HG03565 (cell line): ENCODE data around the gene SLC25A3.
A peak's percentile ranks its signal among the peaks of the same experiment; 100 is the strongest.
"Not testable (repeated sequence)": the region's sequence is repeated elsewhere in the genome, so short reads cannot be mapped to it uniquely, and the experiment has no call there.

Experiments used
- ATAC-seq: cut with Tn5 transposase; IDR thresholded peaks from one replicate; pipeline ENCODE4 v1.9.1; 2021; ENCODE audit warnings: mild to moderate bottlenecking, moderate library complexity; ENCODE audit not compliant: unreplicated experiment

SLC25A3 gene

GRCh38 chr12:98594050-98594835, 757 bp downstream of the SLC25A3 start:
- ATAC-seq = no peak

GRCh38 chr12:98595243-98595988, 1.9 kb downstream of the SLC25A3 start:
- no peak for ATAC-seq

- ATAC-seq = not testable (repeated sequence)
These were observed 3.8 kb downstream of the SLC25A3 start for GRCh38 chr12:98597313-98597712.

- ATAC-seq = no peak
These were observed 8.4 kb downstream of the SLC25A3 start for GRCh38 chr12:98601924-98602323.

- no peak for ATAC-seq
These were observed 13.0 kb downstream of the SLC25A3 start for GRCh38 chr12:98606359-98606988.

GRCh38 chr12:98610596-98610995, 17.1 kb downstream of the SLC25A3 start:
- no peak for ATAC-seq

- peak; percentile 80 for ATAC-seq
These were observed 19.3 kb downstream of the SLC25A3 start for GRCh38 chr12:98612696-98613334.

GRCh38 chr12:98618952-98619351, 25.5 kb downstream of the SLC25A3 start:
- no peak for ATAC-seq

GRCh38 chr12:98635657-98636323, 42.3 kb downstream of the SLC25A3 start:
- ATAC-seq = peak; percentile 90

- ATAC-seq = no peak
These were observed 43.6 kb downstream of the SLC25A3 start for GRCh38 chr12:98637068-98637467.

GRCh38 chr12:98638009-98638408, 44.5 kb downstream of the SLC25A3 start:
- ATAC-seq = no peak

- ATAC-seq = no peak
These were observed 46.0 kb downstream of the SLC25A3 start for GRCh38 chr12:98639491-98639890.

GRCh38 chr12:98642801-98643200, 49.3 kb downstream of the SLC25A3 start:
- not testable (repeated sequence) for ATAC-seq

- peak; percentile 4 for ATAC-seq
These were observed 50.9 kb downstream of the SLC25A3 start for GRCh38 chr12:98644433-98644711.

- ATAC-seq = peak; percentile 89
These were observed 51.5 kb downstream of the SLC25A3 start, which contains the start of the genes APAF1 and IKBIP for GRCh38 chr12:98644712-98645571. APAF1 (plus strand) TSS chr12:98645290; CDS start chr12:98648360, 3,070 bp downstream. IKBIP (minus strand) TSS chr12:98644788; CDS start chr12:98644701, 87 bp downstream.

- ATAC-seq = no peak
These were observed 52.1 kb downstream of the SLC25A3 start for GRCh38 chr12:98645572-98646067.

GRCh38 chr12:98646294-98647090, 53.0 kb downstream of the SLC25A3 start:
- ATAC-seq = no peak

- no peak for ATAC-seq
These were observed 57.8 kb downstream of the SLC25A3 start for GRCh38 chr12:98651328-98651727.
